ENCODE data around the gene TSTD1. TPM values are rescaled to one million over a fixed set of nuclear protein-coding genes. Genes with fewer than 3 reads are reported as not detected.
"Not testable (repeated sequence)": the region's sequence is repeated elsewhere in the genome, so short reads cannot be mapped to it uniquely, and the experiment has no call there.

TSTD1 gene
- total RNA-seq, 2 donors from 2014 or later, result 38.7 to 119 TPM

GRCh38 chr1:161016683-161017082 is 22.1 kb downstream of the TSTD1 start:
- H3K9me3 Mint-ChIP-seq, result not testable (repeated sequence)

GRCh38 chr1:161013488-161014230 is 25.1 kb downstream of the TSTD1 start:
- peak overlapping the region; percentile 86 for H3K4me3 Mint-ChIP-seq
- no peaks in the 10 kb centered on the region for H3K27me3 Mint-ChIP-seq
- peaks cover 28% of the 10 kb centered on the region for H3K4me1 Mint-ChIP-seq
- H3K9me3 Mint-ChIP-seq, result no peaks in the 10 kb centered on the region
- peak overlapping the region; percentile 95 for H3K27ac Mint-ChIP-seq
- H3K36me3 Mint-ChIP-seq (ENCODE audit: low read depth), result peaks cover 44% of the 10 kb centered on the region
- ATAC-seq (replicated peaks), result peak; percentile 90

More at GRCh38 chr1:161016683-161017082, 22.1 kb downstream of the TSTD1 start:
- not testable (repeated sequence) for H3K4me3 Mint-ChIP-seq; ATAC-seq (replicated peaks); H3K27ac Mint-ChIP-seq; H3K27me3 Mint-ChIP-seq
- Mint-ChIP-seq H3K36me3 (ENCODE audit: low read depth) (peaks cover 60% of the 10 kb centered on the region), H3K4me1 (peaks cover 41% of the 10 kb centered on the region)

GRCh38 chr1:161013131-161013487 is 25.7 kb downstream of the TSTD1 start:
- peak overlapping the region; percentile 86 for H3K4me3 Mint-ChIP-seq
- no peaks in the 10 kb centered on the region for H3K27me3 Mint-ChIP-seq
- no peaks in the 10 kb centered on the region for H3K9me3 Mint-ChIP-seq
- ATAC-seq (replicated peaks), result no peak
- peak overlapping the region; percentile 95 for H3K27ac Mint-ChIP-seq
- H3K4me1 Mint-ChIP-seq, result peaks cover 24% of the 10 kb centered on the region
- H3K36me3 Mint-ChIP-seq (ENCODE audit: low read depth), result peaks cover 39% of the 10 kb centered on the region

- Mint-ChIP-seq H3K27me3 (no peaks in the 10 kb centered on the region), H3K36me3 (ENCODE audit: low read depth) (peaks cover 33% of the 10 kb centered on the region), H3K27ac (no peak overlapping the region), H3K9me3 (no peaks in the 10 kb centered on the region), H3K4me1 (peaks cover 24% of the 10 kb centered on the region), H3K4me3 (no peak overlapping the region)
- no peak for ATAC-seq (replicated peaks)
These were observed 26.3 kb downstream of the TSTD1 start for GRCh38 chr1:161012420-161012819.

- H3K9me3 Mint-ChIP-seq, result no peaks in the 10 kb centered on the region
- H3K4me3 Mint-ChIP-seq, result peak overlapping the region; percentile 28
- ATAC-seq (replicated peaks), result no peak
- no peaks in the 10 kb centered on the region for H3K27me3 Mint-ChIP-seq
- H3K36me3 Mint-ChIP-seq (ENCODE audit: low read depth), result peaks cover 37% of the 10 kb centered on the region
- peaks cover 30% of the 10 kb centered on the region for H3K4me1 Mint-ChIP-seq
- peak overlapping the region; percentile 58 for H3K27ac Mint-ChIP-seq
These were observed 29.1 kb downstream of the TSTD1 start for GRCh38 chr1:161009602-161010211.

GRCh38 chr1:161008869-161009510 is 29.8 kb downstream of the TSTD1 start:
- Mint-ChIP-seq H3K36me3 (ENCODE audit: low read depth) (peaks cover 33% of the 10 kb centered on the region), H3K27ac (peak overlapping the region; percentile 58)

GRCh38 chr1:161007369-161007768 is 31.4 kb downstream of the TSTD1 start:
- no peak overlapping the region for H3K4me3 Mint-ChIP-seq
- H3K4me1 Mint-ChIP-seq, result peaks cover 17% of the 10 kb centered on the region
- H3K27me3 Mint-ChIP-seq, result no peaks in the 10 kb centered on the region
- H3K9me3 Mint-ChIP-seq, result no peaks in the 10 kb centered on the region
- ATAC-seq (replicated peaks), result no peak
- peaks cover 26% of the 10 kb centered on the region for H3K36me3 Mint-ChIP-seq (ENCODE audit: low read depth)
- H3K27ac Mint-ChIP-seq, result no peak overlapping the region

More at GRCh38 chr1:161008869-161009510, 29.8 kb downstream of the TSTD1 start:
- Mint-ChIP-seq H3K9me3 (no peaks in the 10 kb centered on the region), H3K4me3 (peak overlapping the region; percentile 28), H3K4me1 (peaks cover 27% of the 10 kb centered on the region), H3K27me3 (no peaks in the 10 kb centered on the region)
- no peak for ATAC-seq (replicated peaks)

GRCh38 chr1:161006563-161006962 is 32.2 kb downstream of the TSTD1 start:
- Mint-ChIP-seq H3K4me1 (peaks cover 14% of the 10 kb centered on the region), H3K27me3 (no peaks in the 10 kb centered on the region), H3K36me3 (ENCODE audit: low read depth) (peaks cover 28% of the 10 kb centered on the region), H3K9me3 (no peaks in the 10 kb centered on the region), H3K27ac (no peak overlapping the region), H3K4me3 (no peak overlapping the region)
- ATAC-seq (replicated peaks), result no peak

GRCh38 chr1:161001525-161001924 is 37.2 kb downstream of the TSTD1 start:
- Mint-ChIP-seq H3K9me3 (no peaks in the 10 kb centered on the region), H3K4me3 (no peak overlapping the region), H3K4me1 (peaks cover 25% of the 10 kb centered on the region), H3K27ac (no peak overlapping the region), H3K27me3 (no peaks in the 10 kb centered on the region), H3K36me3 (ENCODE audit: low read depth) (peaks cover 55% of the 10 kb centered on the region)
- no peak for ATAC-seq (replicated peaks)

- H3K27me3 Mint-ChIP-seq, result no peaks in the 10 kb centered on the region
These were observed 37.9 kb downstream of the TSTD1 start for GRCh38 chr1:161000736-161001480.

GRCh38 chr1:160999376-160999775 is 39.4 kb downstream of the TSTD1 start:
- Mint-ChIP-seq H3K27me3 (no peaks in the 10 kb centered on the region), H3K36me3 (ENCODE audit: low read depth) (peaks cover 52% of the 10 kb centered on the region), H3K27ac (no peak overlapping the region), H3K4me1 (peaks cover 30% of the 10 kb centered on the region), H3K9me3 (no peaks in the 10 kb centered on the region), H3K4me3 (no peak overlapping the region)
- ATAC-seq (replicated peaks), result no peak

More at GRCh38 chr1:161000736-161001480, 37.9 kb downstream of the TSTD1 start:
- H3K27ac Mint-ChIP-seq, result no peak overlapping the region
- H3K4me3 Mint-ChIP-seq, result no peak overlapping the region
- peaks cover 22% of the 10 kb centered on the region for H3K4me1 Mint-ChIP-seq
- H3K9me3 Mint-ChIP-seq, result no peaks in the 10 kb centered on the region
- no peak for ATAC-seq (replicated peaks)
- peaks cover 52% of the 10 kb centered on the region for H3K36me3 Mint-ChIP-seq (ENCODE audit: low read depth)

- Mint-ChIP-seq H3K4me3 (no peak overlapping the region), H3K27ac (peak overlapping the region; percentile 59), H3K36me3 (ENCODE audit: low read depth) (peaks cover 51% of the 10 kb centered on the region), H3K4me1 (peaks cover 30% of the 10 kb centered on the region), H3K27me3 (no peaks in the 10 kb centered on the region), H3K9me3 (no peaks in the 10 kb centered on the region)
- ATAC-seq (replicated peaks), result peak; percentile 46
These were observed 41.3 kb downstream of the TSTD1 start for GRCh38 chr1:160997323-160998038.

GRCh38 chr1:160996178-160996577 is 42.6 kb downstream of the TSTD1 start:
- peaks cover 26% of the 10 kb centered on the region for H3K4me1 Mint-ChIP-seq
- no peaks in the 10 kb centered on the region for H3K9me3 Mint-ChIP-seq
- peak overlapping the region; percentile 30 for H3K4me3 Mint-ChIP-seq
- peaks cover 38% of the 10 kb centered on the region for H3K36me3 Mint-ChIP-seq (ENCODE audit: low read depth)
- no peaks in the 10 kb centered on the region for H3K27me3 Mint-ChIP-seq
- ATAC-seq (replicated peaks), result peak; percentile 49
- peak overlapping the region; percentile 59 for H3K27ac Mint-ChIP-seq
